GM15510 (cell line): Measurements from ENCODE around the gene SPARCL1.

ENCODE experiments used
- POLR2A ChIP-seq: IDR thresholded peaks from 3 replicates; pipeline ENCODE4 v1.6.1; 2011; ENCODE audit warnings: borderline replicate concordance; ENCODE audit not compliant: insufficient read length; ENCODE audit errors: extremely low read depth

Gene SPARCL1

DNA sequence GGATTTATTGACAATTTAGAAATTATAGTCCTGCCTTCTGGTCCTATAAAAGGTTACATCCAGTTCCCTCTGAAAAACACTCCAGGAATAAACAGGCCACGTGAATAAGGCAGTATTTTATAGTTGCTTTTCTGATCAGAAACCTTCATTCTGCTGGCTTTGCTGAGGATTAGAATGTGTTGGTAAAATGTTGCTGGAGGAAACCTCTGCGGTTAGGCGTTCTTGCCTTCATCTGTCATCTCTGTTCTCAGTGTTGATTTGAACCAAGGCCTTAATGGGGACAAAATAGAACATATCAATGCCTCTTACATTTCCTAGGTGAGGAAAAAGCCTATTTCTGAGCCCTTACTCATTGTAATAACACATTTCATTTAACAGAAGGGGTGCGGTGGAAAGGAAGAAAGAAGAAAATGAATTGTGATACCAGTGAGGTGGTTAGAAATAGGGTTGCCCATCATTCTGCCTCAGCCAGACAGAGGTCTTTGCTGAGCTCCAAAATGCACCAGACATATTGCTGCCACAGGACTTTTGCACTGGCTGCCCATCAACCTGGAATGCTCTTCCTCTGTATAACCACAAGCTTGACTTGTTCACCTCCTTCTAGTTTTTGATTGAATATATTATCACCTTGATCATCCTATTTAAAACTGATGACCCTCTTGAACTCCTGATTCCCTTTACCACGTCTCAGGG lies 18.0 kb upstream of the SPARCL1 start:
- no peak for TF ChIP-seq POLR2A

DNA sequence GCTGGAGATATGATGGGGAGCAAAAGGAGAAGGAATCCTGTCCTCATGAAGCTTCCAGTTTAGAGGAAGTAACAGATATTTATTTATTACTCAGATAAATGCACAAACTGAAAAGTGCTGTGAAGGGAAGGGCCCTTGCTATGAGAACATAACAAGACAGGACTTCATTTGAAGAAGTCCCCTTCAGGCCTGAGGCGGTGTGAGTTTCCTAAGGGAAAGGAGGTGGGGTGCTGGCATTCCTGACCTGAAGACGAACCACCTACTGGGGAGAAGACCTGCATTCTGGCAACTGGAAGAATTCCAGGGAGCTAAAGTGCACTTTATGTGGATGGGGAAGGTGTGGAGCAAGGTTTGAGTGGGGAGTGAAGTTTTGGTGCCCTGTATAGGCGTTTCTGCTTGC lies 15.9 kb upstream of the SPARCL1 start:
- no peak for TF ChIP-seq POLR2A

DNA sequence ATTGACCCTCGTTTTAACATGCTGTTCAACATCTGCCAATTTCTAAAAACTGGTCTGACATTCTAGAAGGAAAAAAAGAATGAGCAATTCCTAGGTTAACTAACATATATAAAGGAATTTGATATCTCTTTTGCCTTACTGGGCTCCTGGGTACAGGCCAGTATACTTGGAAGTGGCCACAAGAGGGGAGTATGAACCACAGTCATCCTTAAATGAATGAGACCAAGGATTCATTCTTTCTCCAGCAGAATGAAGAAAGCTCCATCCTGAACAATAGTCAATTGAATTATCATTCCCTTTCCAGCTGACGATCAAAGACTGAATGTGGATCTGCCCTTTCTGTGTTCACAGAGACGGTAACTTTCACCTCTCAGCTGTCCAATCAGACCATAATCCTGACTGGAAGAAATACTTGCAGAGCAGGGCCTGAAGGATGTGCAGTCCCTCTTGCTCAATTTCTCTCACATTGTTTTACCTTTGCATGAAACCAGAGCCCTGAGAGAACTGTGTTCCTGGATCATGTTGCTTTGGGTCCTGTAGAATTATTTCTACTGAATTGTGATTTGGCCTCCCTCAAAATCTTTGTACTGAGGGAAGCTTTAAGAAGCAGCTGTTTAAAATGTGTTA lies 14.8 kb upstream of the SPARCL1 start:
- no peak for TF ChIP-seq POLR2A

DNA sequence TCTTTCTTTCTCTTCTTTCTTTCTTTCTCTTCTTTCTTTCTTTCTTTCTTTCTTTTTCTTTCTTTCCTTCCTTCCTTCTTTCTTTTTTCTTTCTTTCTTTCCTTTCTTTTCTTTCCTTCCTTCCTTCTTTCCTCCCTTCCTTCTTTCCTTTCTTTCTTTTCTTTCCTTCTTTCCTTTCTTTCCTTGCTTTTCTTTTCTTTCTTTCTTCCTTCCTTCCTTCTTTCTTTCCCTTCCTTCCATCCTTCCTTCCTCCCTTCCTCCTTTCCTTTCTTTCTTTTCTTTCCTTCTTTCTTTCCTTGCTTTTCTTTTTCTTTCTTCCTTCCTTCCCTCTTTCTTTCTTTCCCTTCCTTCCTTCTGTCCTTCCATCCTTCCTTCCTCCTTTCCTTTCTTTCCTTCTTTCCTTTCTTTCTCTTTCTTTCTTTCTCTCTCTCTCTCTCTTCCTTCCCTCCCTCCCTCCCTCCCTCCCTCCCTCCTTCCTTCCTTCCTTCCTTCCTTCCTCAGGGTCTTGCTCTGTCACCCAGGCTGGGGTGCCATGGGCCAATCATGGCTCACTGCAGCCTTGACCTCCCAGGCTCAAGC lies 13.6 kb upstream of the SPARCL1 start:
- no peak for TF ChIP-seq POLR2A

DNA sequence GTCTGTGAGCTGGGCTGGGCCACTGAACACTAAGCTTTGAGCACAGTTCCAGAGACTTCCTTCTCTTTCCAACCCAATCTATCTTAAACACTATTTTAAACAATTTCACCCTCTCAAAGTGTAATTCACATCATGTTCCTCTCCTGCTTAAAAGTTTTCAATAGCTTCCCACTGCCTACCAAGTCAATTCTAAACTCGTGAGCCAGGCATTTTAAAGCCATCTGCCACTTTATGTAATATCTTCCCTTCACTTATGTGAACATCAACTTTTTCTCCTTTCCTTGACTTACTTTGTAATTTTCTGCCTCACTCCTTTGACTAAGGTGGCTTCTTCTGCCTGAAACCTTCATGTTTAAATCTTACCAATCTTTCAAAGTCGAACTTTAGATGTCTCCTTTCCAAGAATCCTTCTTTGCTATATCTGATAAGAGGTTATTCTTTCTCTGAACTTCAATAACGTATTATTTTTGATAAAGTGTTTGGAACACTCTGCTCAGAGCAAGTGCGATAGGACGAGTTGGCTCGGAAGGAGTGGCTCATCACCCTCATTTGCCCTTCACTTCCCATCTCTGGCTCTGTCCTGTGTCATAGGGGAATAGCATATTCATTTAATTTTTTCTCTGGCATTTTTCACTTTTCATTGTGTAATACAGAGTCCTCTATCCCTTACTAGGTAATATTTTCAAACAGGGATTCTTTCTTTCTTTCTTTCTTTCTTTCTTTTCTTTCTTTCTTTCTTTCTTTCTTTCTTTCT lies 13.0 kb upstream of the SPARCL1 start:
- TF ChIP-seq POLR2A: no peak

DNA sequence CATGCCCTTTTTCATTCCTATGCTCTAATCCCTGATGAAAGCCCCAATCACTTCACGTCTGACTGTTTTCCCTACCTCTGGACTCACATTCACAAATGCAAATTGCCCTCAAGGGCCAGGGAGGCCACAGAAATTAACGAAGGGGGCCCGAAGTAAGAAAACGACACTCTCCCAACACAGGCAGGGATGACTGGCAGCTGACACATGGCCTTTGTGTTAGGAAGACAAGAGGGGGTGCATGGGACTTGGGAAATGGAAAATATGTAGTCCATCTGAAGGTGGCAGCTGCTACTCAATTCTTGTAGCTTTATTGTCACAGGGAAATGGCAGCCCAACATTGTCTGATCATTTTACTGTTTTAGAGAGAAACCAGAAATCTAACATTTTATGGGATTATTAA lies 12.3 kb upstream of the SPARCL1 start:
- no peak for TF ChIP-seq POLR2A

DNA sequence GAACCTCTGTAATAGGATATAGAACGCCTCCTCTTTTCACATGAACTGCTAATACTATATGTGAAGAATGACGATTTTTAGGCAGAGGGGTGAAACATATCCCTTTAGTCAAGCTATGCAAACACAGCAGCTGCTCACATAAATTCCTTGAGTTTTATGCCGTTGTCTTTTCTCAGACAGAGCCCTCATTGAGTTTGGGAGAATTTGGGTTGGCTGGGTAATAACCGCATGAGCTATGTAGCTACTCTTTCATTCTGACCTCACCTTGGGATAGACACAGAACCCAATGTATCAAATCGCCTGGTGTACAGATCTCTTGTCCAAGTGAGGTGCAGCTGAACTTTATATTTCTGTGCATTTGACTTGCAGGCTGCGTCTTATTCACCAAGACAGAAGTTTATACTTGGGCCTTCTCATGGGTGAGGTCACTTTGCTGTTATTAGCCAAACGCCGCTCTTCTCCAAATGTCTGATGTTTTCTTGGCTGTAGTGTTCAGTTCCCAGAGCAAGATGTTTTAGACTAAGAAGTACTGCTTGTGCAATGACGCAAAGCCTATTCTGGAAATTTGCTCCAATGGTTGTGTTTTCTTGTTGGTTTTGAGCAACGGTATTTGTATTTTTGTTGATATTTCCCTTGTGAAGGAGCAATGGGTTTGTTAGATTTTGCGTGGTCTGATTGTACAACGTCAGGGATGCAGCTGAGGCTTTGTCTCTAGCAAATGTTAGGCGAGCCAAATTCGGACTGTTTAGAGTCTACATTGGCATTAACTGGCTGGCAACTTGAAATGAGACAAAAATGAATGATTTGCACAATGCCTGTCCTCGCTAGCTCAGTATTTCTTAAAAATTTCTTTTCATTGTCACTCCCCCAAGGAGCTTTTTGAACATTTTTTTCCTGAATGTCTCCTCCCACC lies 11.2 kb upstream of the SPARCL1 start:
- TF ChIP-seq POLR2A: no peak

DNA sequence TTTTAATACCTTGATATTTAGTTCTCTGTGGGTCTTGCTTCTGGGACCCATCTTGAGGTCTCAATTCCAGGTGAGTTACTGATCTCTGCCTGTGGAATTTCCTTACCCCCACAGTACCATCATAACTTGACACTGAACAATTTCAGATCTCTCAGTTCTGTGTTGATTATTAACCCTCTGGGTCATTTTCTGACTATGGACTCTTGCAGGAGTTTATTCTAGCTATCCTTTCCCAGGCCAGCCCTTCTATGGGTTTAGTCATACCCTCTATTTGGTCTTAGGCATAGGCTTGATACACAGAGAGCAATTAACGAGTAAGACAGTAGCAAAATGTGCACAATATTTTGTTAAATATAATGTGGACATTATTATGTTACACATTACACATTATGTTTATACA lies 3.7 kb upstream of the SPARCL1 start:
- TF ChIP-seq POLR2A: no peak

DNA sequence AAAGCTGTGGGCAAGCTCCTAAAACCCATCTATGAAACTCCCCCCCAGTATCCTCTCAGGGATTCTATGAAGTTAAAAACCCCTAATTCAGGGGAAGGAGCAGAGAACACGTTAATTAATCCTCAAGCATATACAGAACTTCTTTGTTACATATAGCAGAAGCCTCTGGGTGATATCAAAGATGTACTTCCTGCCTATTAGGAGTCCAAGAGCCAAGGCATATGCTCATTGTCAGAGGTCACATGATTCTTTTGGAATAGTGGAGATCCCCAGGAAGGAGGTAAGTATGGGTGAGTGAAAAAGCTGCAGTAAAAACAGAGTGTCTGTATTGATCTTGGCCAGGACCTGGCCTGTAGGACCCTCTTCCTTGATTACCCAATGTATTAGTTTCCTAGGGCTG lies 2.9 kb upstream of the SPARCL1 start:
- no peak for TF ChIP-seq POLR2A

DNA sequence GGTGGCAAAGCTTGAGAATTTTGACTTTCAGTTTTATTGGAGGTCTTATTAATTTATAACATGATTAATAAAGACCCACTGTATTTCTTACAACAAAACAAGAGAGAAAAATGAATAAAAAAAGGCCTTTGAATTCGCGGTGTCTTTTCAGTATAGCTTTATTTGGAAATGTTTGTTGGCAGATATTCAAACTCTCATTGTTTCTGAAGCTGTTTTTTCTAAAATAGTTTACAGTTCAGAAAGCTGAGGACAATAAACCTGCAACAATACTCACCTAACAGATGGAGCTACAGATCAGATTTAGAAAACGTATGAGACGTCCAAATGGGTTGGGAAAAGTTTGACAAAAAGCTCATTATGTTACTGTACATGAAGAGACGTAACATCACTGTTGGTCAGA lies 2.4 kb upstream of the SPARCL1 start:
- TF ChIP-seq POLR2A: no peak

DNA sequence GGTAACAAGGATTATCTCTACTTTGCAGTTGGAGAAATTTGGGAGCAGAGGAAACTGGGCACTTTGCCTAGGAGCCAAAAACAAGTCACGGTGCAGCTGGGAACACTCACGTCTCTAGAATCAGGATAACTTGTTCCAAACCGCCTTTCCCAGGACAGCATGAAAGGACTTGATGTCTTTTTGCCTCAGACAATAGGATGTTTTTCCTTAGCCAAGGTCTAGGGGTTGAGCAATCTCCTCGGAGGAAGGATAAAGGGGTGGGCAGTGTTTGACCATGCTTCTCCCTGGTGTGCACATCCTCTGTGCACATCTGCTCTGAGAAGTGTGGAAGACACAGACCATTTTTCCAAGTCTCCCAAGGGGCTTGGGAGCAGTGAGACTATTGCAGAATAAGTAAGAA lies 1.7 kb upstream of the SPARCL1 start:
- no peak for TF ChIP-seq POLR2A

DNA sequence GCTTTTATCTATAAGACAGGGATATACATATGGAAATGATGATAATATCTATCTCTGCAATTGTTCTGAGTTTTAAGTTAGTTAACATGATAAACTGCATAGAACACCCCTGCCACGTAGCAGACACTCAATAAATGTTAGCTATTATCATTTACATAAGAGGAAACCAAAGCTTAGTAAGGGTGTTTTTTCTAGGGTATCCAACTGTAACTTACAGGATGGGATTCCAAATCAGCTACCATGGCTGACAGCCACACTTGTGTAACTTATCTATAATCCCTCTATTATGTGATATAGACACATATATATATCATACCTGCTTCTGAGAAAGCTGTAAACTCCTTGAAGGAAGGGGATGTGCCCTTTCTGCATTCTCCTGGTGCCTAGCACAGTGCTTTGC lies 1.1 kb upstream of the SPARCL1 start:
- TF ChIP-seq POLR2A: no peak

DNA sequence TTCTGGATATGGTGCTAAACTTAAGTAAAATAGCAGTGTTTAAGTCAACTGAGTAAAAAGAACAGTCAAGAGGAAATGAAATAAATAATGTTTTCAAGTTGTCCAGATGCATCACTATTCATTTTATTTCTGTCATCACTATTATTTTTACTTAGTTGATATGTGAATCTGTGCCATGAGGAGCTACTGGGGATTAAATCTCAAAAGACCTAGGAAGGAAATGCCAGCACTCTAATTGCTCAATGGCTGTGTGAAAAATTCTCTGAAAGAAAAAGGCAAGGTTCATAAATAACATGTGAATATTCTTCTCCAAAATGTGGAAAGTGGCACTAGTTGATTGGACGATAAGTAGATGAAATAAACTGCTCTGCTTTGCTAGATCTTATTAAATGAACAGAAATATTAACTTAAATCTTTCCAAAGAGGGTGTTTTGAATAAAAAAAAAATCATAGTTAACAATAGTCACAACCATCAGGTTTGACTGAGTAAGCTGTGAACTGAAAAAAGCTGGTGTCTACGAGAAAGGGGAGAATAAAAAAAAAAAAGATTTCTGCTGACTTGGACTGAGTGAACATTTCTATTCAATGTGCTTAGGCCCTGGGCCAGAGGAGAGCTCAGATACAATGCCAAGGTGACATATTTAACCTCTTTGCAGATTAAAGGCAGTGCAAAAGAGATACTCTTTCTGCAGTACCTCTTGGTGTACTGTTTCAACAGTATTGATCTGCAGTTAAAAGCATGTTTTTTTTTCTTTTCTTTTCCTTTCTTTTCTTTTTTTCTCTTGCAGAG lies 1.6 kb downstream of the SPARCL1 start:
- no peak for TF ChIP-seq POLR2A

DNA sequence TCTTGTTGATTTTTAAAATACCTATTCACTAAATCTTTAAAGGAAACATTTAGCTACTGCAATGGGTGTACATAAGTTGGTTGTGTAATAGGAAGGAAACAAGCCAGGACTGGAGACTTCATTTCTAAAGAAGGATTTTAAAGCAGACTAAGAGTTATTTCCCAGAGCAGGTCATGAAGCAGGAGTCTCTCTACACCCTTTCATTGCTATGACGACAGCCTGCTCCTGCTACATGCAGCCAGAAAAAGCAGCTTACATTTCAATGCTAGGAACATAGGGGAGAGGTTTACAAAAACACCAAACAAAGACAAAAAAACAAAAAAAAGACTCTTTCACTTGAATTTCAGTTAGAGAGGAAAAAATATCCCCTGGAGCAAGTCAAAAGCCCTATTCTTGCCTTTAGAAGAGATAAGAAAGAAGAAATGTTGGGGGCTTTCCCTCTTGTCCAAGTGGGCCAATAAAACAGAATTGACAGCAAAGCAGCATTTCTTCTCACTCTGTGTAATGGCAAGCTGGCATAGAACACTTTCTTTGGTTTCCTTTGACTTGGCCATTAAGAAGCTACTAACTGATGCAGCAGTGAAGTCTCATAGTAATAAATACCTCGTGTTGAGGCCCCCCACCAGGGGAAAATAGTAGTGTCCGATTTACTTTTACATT lies 3.4 kb downstream of the SPARCL1 start:
- no peak for TF ChIP-seq POLR2A

DNA sequence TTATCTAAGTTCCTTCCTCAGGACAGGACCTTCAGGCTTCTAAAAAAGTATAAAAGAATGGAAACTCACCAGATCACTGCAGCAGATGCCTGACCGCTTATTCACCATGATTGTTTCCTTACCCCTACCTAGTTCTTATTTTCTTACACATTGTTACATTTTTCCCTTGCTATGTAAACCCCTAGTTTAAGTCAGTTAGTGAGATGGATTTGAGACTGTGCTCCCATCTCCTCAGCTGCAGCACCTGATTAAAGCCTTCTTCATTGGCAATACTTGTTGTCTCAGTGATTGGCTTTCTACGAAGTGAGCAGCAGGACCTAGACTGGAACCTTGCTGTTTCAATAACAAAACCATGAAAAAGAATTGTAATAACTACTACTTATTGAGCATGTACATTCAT lies 4.7 kb downstream of the SPARCL1 start:
- TF ChIP-seq POLR2A: no peak
